NCI-H1417 (cell line): ENCODE measurements around the gene PHF19.
A peak's percentile ranks its signal among the peaks of the same experiment; 100 is the strongest.

Experiments used
- DNase-seq, 3 experiments: peaks; one replicate each; lab custom pipeline; 2025; lab: John Stamatoyannopoulos, UW

Gene PHF19

GRCh38 chr9:120891884-120892747, 15.1 kb upstream of the PHF19 start:
- DNase-seq: no peak

- peak in 1 of 3 experiments; percentile 3 for DNase-seq
Observed at GRCh38 chr9:120891245-120891883, 14.4 kb upstream of the PHF19 start.

GRCh38 chr9:120890320-120891244, 13.6 kb upstream of the PHF19 start:
- DNase-seq: no peak

GRCh38 chr9:120889606-120890271, 12.8 kb upstream of the PHF19 start:
- peak in 1 of 3 experiments; percentile 55 for DNase-seq

GRCh38 chr9:120888626-120889025, 11.6 kb upstream of the PHF19 start:
- DNase-seq: no peak

GRCh38 chr9:120886490-120886967, 9.5 kb upstream of the PHF19 start:
- DNase-seq: no peak

GRCh38 chr9:120885958-120886357, 9.0 kb upstream of the PHF19 start:
- DNase-seq: no peak

- no peak for DNase-seq
Observed at GRCh38 chr9:120885457-120885856, 8.5 kb upstream of the PHF19 start.

- DNase-seq: no peak
Observed at GRCh38 chr9:120883608-120883996, 6.6 kb upstream of the PHF19 start.

- no peak for DNase-seq
Observed at GRCh38 chr9:120882935-120883607, 6.1 kb upstream of the PHF19 start.

GRCh38 chr9:120879446-120879845, 2.5 kb upstream of the PHF19 start:
- no peak for DNase-seq

GRCh38 chr9:120878188-120879130, 1.5 kb upstream of the PHF19 start:
- peak; percentile 29 to 70 (median 55) for DNase-seq

- peak; percentile 74 to 92 (median 92) for DNase-seq
Observed at GRCh38 chr9:120877276-120878034, 467 bp upstream of the PHF19 start.

- DNase-seq: peak; percentile 70 to 97 (median 97)
Observed at GRCh38 chr9:120875954-120876841, 790 bp downstream of the PHF19 start.

GRCh38 chr9:120875643-120875953, 1.4 kb downstream of the PHF19 start:
- no peak for DNase-seq

- peak in 1 of 3 experiments; percentile 7 for DNase-seq
Observed at GRCh38 chr9:120875195-120875565, 1.8 kb downstream of the PHF19 start.

GRCh38 chr9:120874226-120875194, 2.5 kb downstream of the PHF19 start:
- DNase-seq: no peak
